Measurements from ENCODE around the gene CLIP3. TPM values are rescaled to one million over a fixed set of nuclear protein-coding genes. Genes with fewer than 3 reads are reported as not detected.
"Not testable (repeated sequence)": the region's sequence is repeated elsewhere in the genome, so short reads cannot be mapped to it uniquely, and the experiment has no call there.

Gene CLIP3
- total RNA-seq, 1 donor from 2014 or later: 19.7 TPM

DNA sequence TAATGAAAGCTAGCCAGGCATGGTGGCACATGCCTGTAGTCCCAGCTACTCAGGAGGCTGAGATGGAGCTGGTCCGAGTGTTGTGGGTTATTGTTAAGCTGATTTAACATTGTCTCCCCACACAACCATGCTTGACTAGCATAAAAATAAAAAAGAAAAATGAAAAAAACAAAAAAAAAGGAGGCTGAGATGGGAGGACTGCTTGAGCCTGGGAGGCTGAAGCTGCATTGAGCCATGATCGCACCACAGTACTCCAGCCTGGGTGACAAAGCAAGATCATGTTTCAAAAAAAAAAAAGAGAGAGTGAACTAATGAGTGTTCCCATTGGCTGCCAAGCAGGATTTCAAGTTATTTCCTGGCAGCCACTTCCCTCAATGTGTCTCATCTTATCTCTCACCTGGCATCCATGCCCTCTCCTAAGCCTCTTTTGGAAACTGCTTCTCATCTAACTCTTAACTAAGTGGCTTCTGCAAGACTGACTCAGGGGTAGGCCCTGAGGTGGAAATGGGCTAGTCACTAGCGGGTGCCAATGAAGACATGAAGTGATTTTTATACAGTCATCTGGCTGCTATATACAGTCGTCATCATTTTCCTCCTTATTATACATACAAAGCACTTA, 16.5 kb upstream of the CLIP3 start:
- DNase-seq (ENCODE audit: low spot score): no peak

DNA sequence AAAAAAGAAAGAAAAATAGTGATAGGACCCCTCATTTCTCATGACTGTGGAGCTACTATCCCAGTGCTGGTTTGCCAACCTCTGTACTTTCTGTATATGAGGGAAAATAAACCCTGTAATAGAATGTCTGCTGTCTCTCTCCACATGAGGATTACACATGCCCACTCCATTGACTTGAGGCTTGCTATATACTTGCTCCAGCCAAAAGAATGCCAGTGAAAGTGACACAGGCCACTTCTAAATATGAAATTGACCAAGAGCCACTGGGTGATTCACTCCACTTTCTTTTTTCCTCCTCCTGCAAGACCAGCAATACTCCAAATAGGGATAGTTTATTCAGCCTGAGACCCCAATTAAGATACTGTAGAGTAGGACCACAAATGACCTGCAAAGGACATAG, 15.2 kb upstream of the CLIP3 start:
- no peak for DNase-seq (ENCODE audit: low spot score)

DNA sequence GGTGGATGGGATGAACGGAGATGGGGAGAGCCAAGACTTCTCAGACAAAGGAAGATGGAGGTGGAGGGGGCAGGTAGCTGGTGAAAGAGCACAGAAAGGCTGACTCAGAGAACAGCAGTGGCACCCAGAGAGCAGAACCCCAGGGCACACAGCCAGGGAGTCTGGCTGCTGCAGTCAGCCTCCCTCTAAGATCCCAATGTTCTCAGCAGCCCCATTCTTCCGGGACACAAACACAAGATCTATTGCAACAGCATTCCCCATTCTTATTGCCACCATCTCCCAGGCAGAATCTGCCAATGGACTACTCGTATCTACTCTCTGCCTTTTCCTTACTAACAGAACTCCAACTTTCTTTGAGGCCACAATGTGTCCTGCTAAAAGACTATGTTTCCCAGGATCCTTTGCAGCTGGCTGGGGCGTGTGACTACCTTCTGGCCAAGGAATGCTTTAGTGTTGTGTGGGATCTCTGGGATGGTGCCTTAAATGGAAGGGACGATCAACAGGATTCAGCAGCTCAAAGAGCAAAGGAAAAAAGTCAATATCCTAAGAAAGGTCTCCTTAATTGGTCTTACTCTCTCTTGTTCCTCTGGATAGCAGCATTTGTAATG, 13.9 kb upstream of the CLIP3 start:
- no peak for DNase-seq (ENCODE audit: low spot score)

DNA sequence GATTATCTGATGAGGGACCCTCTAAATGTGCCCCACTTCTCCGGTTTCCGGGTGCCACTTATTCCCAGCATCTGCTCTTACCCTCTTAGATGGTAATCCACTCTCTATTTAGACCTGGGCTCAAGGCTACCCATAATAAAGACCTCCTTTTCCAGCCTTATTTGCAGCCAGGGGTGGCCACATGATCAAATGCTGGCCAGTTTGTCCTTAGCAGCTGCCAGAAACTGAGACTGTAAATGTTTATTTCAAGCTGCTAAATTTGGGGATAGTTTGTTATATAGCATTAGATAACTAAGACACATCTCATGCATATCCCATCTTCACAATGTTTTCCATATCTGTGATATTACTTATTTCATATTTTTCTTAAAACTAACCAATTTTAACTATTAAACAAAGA, 11.3 kb upstream of the CLIP3 start:
- no peak for DNase-seq (ENCODE audit: low spot score)

DNA sequence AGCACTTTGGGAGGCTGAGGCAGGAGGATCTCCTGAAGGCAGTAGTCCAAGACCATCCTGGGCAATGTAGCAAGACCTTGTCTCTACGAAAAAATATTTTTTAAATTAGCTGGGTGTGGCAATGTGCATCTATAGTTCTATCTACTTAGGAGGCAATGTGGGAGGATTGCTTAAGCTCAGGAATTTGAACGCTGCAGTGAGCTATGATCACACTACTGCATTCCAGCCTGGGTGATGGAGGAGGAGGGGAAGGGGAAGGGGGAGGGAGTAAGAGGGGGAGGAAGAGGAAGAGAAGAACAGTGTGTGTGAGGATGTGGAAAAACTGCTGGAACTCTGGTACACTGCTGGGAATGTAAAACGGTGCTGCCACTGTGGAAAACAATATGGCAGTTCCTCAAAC, 9.2 kb upstream of the CLIP3 start:
- DNase-seq (ENCODE audit: low spot score): no peak

DNA sequence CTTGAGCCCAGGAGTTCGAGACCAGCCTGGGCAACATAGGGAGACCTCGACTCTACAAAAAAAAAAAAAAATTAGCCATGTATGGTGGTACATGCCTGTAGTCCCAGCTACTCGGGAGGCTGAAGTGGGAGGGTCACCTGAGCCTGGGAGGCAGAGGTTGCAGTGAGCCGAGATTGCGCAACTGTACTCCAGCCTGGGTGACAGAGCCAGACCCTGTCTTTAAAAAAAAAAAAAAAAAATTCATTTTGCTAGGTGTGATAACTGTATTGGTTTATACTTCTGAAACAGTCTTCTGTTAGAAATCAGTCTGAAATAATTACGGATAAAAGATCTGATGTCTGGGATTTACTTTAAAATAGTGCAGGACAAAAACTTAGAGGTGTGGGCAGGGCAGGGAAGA, 8.4 kb upstream of the CLIP3 start:
- DNase-seq (ENCODE audit: low spot score): not testable (repeated sequence)

DNA sequence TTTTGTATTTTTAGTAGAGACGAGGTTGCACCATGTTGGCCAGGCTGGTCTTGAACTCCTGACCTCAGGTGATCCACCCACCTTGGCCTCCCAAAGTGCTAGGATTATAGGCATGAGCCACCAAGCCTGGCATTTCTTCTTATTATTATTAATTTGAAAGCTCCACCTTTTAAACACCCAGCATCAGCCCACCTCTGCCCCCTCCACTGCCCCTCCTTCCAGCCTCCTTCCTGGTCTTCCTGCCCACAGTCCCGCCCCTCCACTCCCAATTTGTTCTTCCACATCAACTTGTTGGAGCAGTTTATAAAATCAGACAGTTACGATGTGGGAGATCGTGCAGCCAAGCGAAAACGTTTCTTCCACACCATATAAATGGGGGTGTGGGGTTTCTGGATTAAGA, 7.8 kb upstream of the CLIP3 start:
- no peak for DNase-seq (ENCODE audit: low spot score)

DNA sequence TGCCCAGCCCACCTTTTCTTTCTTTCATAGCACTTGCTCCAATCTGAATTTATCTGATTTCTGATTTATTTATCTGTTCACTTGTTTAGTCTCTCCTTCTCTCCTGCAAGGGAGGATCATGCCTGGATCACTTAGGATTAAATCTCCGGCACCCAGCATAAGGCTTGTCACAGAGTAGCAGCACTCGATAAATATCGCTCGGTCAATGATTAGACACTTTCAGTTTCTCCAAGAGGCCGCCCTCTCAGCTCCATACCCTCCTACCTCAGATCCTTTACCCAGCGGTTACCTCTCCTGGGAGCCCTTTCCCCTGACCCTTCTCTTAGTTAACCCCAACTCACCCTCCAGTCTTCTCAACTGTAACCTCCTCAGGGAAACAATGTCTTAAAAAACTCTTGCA, 1.4 kb downstream of the CLIP3 start:
- no peak for DNase-seq (ENCODE audit: low spot score)

DNA sequence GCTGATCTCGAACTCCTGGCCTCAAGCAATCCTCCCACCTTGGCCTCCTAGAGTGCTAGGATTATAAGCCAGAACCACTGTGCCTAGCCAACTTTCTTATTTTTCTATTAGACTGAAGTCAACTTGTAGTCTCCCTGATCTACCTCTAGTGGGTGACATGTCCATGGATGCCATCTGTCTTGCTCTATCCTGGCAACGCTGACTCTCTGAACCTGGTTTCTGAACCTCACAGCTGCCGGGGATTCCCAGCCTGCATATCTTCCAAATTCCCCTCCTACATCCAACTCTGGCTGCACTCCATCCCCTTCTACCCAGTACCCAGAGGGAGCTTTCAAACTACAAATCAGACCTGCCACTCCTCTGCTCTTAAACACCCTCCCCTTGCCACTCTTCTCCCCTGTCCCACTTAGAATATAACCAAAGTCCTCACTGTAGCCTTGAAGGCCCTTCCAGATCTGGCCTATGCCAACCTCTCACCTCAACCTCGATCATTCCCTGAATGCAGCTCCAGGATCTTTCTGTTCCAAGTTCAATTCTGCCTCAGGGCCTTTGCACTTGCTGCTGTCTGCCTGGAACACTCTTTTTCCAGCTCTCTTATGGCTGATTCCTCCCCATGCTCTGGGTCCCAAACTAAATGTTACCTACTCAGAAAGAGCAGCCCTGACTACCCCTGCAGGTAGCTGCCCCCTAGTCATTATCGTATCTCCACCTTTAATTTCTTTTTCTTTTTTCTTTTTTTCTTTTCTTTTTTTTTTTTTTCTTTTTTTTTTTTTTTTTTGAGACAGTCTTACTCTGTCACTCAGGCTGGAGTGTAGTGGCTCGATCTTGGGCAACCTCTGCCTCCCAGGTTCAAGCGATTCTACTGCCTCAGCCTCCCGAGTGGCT, 2.2 kb downstream of the CLIP3 start:
- DNase-seq (ENCODE audit: low spot score): no peak

DNA sequence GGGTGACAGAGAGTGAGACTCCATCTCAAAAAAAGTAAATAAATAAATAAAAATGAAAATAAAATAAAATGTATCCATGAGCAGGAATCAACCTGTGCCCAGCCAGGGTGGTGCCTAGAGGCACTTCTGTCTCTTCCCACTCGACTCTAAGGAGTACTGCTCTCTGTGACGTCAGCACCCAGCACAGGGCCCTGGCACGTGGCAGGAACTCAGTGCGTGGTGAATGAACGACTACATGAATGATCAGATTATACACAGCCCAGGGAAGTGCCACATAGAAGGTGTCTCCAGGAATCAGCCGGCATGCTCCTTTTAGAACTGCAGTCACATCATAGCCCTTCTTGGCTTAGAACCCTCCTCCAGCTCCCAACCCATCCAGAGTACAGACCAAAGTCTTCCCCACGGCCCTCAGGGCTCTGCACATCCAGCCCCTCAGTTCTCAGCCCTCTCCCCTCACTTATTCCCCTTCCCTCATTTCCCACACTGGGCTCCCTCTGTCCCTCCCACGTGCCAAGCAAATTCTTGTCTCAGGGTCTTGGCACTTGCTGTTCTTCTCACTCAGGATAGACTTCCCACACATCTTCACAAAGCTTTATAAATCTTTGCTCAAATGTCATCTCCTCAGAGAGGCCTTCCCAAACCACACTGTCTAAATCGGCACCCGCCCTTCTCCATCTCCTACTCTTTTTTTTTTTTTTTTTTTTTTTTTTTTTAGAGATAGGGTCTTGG, 4.2 kb downstream of the CLIP3 start:
- no peak for DNase-seq (ENCODE audit: low spot score)

DNA sequence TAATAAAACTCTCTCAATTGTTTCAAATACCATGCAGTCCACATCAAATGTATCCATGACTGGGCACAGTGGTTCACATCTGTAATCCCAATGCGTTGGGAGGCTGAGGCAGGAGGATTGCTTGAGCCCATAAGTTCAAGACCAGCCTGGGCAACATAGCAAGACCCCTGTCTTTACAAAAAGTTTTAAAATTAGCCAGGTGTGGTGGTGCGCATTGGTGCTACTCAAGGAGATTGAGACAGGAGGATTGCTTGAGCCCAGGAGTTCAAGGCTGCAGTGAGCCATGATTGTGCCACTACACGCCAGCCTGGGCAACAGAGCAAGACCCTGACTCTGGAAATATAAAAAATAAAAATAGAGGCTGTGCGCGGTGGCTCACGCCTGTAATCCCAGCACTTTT, 5.0 kb downstream of the CLIP3 start:
- DNase-seq (ENCODE audit: low spot score): no peak

DNA sequence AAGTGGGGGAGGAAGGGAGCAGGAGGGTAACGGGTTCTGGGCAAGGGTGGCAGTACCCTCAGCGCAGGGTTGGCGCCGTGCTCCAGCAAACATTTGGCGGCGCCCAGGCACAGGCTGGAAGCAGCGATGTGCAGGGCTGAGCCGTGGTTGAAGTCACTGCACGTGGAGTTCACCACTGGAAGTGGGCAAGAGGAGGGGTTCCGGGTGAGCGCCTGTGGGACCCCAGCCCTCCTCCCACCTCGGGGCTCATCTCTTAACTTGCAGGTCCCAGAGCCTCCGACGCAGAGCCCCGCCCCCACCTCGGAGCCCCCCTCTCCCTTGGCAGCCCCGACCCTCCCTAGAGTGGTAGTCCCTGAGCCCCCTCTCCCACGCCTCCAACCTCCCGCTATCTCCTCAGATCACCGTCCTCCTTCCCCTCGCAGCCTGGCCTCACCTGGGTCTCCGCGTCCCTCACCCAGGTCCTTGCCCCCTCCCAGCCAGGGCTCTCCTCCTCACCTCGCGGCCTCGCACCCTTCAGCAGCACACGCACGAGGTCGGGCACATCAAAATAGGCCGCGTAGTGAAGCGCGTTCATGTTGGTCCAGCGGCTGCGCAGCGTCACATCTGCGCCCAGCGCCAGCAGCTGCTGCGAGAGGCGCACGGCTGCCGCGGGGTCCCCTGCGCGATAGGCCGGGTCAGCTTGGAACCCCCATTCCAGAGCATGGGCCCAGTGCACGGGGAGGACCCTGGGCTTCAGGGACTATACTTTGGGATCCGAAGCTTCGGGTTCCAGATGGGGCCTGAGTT, 6.4 kb downstream of the CLIP3 start:
- no peak for DNase-seq (ENCODE audit: low spot score)

DNA sequence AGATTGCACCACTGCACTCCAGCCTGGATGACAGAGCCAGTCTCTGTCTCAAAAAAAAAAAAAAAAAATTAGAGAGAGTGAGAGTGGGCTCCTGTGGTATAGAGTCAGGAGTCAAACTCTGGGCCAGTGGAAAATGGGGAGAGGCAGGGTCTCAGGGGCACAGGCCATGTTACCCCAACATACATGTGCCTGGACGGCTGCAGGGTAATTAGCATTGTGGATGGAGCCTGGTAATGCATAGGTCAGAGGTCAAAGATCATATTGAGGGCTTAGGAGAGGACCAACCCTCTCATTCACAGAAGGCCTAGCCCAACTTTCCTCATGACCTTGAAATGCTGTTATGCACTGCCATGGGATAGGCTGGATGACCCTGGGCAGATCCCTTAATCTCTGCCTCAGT, 7.1 kb downstream of the CLIP3 start:
- DNase-seq (ENCODE audit: low spot score): no peak

DNA sequence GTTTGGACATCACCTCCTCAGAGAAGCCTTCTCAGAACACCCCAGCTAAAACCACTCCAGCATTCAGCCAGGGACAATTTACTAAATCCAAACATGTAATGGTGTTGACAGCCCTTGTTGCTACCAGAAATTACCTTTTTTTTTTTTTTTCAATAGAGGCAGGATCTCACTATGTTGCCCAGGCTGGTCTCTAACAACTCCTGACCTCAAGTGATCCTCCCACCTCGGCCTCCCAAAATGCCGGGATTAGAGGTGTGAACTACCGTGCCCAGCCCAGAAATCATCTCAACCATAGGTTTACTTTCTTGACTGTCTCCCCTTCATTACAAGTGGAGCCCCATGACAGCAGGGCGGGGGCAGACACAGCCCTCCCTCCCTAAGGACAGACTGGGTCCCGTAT, 9.2 kb downstream of the CLIP3 start:
- no peak for DNase-seq (ENCODE audit: low spot score)

DNA sequence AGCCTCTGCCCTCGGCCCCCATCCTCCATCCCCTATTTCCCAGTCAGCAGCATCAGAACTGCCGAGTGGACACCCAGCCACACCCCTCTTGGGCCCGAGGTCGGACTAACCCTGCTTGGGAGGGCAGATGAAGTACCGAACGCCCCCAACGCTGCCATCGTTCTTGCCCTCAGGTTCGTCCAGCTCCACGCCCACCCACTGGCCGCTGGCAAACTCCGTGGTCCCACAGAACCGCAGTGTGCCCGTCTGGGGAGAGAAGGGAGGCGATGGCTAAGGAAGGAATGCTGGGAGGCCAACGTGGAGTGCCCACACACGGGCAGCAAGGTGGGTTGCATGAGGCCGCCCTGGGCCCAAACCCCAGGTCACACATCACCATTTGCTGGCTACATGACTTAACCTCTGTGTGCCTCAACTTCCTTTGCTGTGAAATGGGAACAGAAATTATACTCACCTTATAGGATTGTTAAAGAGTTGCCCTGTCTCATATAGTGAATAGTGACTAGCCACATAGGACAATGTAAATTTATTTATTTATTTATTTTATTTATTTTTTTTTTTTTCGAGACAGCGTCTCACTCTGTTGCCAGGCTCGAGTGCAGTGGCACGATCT, 13.5 kb downstream of the CLIP3 start:
- DNase-seq (ENCODE audit: low spot score): no peak

DNA sequence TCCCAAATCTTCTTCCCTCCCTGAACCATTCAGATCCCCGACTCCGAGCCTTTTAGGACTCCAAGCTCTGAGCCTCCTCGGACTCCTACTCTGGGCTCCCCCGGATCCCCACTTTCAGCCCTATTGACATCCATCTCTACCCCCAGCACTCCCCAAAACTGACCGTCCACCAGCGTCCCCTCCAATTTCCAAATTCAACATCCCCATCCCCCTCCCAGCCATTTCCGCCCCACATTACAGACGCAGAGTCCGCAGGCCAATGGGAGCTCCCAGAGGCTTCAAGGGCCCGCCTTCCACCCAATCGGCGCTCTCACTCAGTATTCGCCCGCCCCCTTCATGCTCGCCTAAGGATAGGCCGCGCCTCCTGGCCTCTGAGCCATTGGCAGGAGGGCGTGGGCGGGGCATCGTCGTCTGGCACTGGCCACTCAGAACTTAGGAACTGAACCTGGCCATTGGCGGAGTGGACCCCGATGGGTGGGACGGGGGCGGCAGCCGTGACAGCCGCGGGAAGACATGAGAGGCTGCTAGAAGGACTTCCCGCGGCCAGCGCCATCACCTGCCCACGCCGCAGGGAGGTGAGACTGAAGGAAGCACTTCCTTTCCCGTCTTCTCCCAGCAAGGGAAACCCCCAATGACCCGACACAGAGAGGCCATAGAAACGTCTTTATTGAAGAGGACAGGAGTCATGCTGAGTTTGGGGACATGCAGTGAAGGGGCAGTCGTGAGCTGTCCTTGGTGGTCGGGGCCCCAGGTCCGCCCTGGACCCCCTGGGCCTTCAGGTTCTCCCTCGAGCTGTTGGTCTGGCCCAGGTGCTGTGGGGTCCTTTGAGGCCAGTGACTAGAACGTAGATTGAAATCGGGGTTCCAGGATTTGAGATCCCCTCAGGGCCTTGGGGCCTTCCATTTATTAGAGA, 18.4 kb downstream of the CLIP3 start, which contains the start of gene ALKBH6:
Gene ALKBH6 (minus strand): TSS at position 202 of the 913 bp plus-strand sequence. CDS start 816 bp downstream, outside the sequence.
- DNase-seq (ENCODE audit: low spot score): peak; percentile 100

DNA sequence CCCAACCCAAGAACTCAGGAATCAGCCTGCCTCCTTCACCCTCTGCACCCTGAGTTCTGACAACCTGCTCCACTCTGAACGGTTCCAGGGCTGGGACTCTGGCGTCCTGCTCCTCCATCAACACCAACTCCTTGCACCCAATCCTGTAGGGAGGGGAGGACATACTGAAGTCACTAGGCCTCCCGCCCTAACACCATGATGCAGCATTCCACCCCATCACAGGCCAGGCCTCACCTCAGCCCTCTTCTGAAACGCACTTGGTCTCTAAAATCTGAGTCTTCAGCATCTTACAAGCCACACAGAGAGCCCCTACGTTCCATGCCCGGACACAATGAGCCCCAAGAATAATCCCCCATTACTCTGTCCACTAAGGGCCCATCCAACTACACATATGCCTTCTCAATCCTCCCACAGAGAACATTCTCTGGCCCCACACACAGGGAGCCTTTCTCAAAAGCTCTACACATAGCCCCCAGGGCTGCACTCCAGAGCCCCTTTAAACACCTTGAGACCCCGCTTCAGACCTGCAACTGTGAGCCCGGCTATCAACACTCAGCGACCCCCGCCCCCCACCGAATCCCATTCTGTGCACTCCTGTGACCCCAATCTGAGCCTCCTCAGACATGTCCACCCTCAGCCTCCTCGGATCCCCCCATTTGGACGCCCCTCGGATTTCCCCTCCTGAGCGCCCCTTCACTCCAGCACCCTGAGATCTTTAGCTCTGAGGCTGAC, 19.2 kb downstream of the CLIP3 start:
- no peak for DNase-seq (ENCODE audit: low spot score)

DNA sequence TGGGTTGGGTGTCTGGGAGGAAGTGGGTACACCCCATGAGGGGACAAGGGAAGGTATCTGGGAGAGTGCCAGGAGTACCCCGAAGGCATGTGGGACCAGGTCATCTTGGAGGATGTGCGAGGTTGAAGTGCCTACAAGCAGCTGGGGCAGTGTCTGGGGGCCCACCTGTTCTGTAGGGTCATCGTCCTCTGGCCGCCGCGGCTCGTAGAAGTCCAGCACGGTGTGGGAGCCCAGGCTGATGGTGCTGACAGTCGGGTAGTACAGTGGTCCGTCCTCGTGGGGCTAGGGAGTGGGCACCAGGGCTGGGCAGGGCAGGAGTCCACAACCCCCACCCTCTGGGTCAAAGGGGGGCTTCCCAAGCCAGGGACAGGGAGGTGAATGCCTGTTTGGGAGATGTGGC, 22.3 kb downstream of the CLIP3 start:
- no peak for DNase-seq (ENCODE audit: low spot score)
